Measurements from ENCODE around the gene NATD1.

Gene NATD1

DNA sequence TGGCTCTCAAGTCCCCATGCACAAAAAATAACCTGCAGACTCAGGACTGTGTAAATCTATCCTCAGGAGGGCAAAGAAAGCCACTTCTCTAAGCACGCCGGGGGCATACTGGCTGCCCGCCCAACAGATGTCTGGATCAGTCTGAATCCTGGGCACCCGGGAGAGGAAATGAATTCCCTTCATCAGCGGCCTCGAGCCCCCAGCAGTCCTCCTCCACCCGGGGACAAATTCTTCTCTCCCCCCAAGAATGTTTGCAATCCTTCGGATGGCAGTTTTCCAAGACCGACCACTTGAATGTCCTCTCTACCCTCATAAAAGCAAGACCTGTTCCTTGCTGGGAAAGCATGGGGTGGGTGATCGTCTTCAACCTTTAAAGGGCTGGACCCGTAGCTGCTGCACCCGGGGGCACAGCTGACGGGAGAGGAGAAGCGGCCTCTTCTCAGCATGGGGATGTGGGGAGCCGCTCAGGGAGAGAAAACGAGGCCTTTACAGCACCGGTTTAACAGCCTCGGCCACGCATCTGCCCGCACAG is 21.9 kb upstream of the NATD1 start:
- peak; percentile 62 for DNase-seq

DNA sequence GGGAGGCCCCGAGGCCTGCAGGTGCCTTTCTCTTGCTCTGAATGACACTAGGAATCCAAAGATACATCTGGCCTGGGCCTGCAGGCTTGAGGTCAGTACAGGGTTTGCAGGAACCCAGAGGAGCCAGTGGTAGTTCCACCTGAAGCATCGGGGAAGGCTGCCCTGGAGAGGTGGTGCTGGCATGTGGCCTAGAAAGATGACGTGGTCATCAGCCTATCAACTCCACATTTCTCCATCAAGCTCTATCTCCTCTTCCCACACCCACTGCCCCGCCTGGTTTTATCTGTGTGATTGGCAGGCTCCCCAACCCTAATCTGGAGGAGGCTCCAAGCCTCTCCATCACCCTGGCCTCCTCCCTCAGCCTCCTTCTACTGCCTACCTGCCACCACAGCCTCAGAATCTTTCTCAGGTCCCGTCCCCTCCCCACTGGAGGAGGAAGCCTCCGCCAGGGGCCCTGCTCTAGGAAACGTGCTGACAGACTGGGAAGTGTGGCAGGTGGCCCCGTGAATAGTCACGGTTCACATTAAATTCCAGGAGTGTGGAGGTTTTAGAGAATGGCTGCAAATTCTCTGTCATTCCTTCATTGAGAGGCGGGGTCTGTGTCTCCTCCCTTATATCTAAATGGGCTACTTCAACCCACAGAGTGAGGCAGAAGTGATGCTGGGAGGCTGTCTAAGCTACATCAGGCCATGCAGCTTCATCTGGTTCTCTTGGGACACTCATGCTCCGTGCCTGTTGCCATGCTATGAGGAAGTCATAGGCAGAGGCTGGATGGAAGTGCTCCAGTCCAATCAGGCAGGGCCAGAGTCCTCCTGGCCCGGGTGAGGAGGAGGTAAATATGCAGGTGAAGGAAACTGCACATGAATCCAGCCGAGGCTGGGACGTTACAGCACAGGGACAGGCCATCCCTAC is 19.9 kb upstream of the NATD1 start:
- no peak for DNase-seq

DNA sequence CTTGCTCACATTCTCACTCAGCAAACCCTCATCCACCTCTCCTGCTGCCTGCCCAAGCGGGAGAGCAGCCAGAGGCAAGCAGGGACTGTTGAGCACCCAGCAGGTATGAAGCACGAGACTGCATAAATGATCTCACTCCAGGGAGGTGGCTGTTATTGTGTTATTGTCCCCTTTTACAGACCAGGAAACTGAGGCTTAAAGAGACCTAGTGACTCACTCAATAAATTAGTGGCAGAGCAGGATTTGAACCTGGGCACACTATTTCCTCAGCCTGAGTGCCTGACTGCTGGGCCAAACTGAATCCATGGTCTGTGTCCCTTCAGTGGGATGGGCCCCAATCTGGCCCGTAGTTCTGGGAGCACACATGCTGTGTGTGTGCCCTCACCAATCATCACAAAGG is 19.0 kb upstream of the NATD1 start:
- no peak for DNase-seq

DNA sequence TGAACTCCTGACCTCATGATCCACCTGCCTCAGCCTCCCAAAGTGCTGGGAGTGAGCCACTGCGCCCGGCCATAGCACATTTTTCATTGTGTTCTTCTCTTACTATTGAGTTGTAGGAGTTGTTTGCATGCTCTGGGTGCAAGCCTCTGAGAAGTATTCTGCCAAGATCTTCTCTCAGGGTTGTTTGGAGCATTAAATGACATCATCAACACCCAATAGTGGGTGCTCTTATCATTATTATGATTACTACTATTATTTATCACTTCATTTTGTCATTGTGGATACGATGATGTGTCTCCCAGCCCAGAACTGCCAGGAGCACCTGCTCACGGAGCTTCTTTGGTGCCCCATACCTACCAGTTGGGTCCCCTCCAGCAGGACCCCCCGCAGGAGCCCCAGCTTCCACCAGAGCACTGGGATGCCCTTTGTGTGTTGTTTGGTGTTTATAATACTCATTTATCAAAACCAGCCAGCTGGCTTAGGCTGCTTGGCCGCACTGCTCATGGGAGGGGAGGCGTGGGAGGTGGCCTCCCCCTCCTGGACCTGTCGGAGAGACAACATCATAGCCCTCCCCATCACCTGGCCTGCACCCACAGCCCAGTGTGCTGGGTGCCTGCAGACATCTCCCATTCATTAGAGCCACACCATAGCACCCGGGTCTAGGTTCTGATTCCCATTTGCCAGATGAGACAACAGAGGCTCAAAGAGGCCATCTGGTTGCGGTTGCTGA is 18.4 kb upstream of the NATD1 start:
- no peak for DNase-seq

DNA sequence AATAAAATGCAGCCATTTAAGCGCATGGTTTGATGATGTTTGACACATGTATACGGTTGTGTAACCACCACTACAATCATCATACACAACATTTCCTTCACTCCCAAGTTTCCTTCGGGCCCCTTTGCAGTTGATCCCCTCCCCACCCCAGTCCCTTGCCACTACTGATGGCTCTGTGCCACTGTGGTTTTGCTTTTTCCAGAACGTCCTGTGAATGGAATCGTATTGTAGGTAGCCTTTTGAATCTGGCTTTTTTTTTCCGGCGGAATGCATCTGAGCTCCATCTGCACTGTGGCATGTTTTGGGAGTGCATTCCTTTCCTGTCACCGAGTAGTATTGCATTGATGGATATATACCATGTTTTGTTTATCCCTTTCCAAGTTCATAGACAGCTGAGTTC is 16.2 kb upstream of the NATD1 start:
- peak; percentile 55 for DNase-seq

DNA sequence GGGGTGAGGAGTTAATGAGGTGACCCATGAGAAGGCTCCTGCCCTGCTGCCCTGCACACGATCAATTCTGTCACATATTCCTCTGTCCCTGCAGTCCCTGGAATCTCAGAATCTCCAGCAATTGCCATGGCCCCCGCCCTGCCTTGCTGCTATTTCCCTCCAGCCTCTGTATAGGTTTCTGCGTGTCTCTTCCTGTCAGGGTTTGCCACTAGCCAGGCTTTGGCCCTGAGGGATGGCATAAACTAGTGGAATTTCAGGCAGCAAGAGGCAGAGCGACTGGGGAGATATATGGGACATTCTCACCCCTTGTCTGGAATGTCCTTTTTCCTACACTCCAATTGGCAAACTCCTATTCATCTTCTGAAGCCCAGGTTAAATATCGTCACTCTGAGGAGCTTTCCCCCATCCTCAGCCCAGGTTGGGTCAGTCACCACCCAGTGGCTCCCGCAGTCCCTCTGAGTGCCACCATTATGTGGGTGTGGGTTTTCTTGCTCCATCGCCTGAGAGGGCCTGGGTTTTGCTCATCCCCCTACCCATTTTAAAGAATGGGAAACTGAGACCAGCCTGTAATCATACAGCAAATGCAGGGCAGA is 15.5 kb upstream of the NATD1 start:
- DNase-seq, result no peak

DNA sequence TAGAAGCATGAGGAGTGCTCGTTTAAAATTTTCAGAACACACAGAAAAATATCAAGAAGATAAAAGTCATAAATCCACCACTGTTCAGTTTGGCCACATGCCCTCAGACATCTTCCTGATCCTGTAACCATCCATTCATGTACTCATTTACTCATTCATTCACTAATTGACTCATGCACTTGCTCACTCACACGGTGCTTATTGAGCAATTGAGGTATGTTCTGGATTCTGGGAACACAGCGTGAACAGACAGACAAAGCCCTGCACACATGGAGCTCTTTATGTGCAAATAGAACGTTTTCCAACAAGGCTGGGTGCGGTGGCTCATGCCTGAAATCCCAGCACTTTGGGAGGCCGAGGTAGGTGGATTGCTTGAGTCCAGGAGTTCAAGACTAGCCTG is 10.2 kb upstream of the NATD1 start:
- peak; percentile 58 for DNase-seq

DNA sequence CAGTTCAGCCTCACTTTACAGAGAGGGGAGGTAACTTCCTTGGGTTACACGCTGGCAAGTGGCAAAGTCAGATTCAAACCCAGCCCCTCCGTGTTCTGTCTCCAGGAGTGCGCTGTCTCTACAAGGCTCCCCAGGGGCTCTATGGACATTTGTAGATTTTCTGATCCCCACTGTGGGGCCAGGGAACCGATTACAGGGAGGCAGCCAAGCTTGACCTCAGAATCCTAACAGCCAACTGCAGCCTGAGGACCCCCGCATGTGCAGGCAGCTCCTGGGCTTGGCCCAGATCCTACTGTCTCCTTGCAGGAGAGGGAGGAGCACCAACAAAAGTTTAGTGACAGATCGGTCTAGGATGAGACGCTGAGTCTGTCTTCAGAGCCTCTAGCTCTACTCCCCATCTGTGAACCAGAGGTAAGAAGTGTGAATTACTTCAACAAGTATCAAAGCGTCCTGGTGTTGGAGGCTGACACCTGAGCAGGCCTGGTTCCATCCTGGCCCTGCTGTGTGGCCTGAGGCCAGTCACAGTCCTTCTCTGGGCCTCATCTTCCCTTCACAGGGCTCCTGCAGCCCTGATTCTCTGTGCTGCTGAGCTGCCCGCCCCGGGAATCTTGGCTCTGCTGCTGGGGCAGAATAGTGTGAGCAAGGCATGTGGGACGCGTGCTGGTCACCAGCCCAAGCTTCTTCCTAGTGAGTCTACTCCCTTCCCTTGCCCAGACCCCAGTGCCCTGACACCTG is 9.2 kb upstream of the NATD1 start:
- DNase-seq, result no peak

DNA sequence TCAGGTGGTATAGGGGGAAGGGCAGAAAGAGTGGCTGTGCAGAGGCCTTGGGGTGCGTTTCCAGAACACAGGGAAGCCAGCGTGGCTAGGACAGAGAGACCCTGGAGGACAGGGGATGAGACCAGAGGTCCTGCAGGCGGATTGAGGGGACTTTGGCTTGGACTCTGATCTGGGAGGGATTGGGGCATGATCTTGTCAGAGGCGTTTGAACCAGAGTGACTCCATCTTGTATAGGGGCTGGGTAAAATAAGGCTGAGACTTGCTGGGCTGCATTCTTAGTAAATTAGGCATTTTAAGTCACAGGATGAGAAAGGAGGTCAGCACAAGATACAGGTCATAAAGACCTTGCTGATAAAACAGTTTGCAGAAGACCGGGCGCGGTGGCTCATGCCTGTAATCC is 5.4 kb upstream of the NATD1 start:
- no peak for DNase-seq

DNA sequence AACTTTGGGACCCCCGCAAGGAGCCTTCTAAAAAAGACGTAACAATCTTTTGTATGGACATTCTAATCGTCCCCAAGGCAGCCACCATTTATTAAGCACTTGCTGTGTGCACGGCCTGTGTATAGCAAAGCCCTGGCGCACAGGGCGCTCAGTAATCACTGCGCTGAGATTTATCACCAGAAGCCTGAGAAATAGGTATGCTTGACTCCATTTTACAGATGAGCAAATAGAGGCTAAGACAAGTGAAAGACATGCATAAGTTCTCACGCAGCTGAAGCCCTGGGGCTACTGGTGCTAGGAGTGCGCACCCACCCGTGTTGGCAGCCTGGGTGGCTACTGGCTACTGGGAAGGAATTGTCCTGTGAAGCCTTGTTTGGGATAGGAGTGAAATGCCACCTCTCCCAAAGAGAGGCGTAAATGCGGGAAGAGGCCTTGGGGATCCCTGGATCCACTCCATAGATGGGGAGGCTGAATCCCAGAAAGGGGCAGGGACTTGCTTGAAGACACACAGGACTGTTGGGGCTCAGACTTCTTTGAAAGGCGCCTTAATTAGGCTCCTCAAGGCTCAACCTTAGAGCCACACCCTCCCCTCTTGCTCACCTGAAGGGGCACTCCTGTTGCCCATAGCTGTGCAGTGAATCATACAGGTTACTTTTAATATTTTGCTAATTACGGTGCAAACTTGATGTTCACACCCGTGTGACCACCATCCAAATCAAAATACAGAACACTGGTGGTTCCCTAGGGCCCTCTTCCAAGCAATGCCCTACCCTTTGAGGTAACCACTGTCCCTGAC is 634 bp upstream of the NATD1 start:
- DNase-seq, result no peak

DNA sequence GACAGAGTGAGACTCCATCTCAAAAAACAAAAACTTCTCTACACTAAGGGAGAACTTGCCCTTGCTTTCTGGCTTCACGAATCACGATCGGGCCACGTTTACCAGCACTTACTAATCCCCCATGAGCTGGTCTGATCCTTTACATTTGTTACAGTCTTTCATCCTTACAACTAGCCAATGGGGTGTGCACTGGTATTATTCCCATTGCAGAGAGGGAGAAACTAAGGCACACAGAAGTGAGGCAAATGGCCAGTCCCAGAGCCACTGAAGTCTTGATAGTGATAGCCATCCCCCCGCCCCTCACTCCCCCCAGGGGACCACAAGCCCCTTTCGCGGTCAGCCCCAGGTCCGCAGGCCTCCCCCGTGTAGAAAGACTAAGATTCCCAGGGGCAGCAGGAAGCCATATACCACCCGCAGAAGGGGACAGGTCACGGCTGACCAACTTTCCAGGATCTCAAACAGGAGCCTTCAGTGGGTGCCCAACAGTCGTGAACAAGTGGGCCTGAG is 868 bp downstream of the NATD1 start:
- DNase-seq, result no peak

DNA sequence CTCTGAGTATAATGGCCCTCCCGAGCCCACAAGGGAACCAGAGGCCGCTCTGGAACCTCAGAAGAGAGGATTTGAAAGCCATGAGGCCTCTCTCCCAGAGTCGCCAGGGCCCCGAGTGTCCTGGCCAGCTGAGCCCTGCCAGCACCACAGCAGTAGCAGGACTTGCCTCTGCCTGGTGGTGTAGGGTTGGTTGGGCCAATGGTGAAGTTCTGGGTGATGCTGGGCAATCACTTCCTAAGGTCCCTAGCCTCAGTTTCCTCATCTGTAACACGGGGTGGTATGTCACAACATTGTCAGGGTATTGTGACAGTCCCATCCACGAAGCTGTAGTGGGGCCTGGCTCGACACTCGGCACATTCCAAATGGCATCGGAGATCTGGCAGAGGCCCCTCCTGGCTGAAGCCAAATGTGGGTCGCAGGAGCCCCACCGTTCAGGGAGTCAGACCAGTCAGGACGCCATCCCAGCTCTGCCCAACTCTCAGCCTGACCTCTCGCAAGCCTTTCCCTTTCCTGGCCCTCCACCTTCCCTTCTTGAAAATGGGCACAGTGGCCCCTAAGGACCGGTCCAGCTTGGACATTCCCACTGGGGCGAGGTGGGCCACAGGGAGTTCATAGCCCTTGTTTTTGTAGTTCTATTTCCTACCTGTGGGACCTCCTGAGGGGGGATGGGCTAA is 1.7 kb downstream of the NATD1 start:
- DNase-seq, result no peak

DNA sequence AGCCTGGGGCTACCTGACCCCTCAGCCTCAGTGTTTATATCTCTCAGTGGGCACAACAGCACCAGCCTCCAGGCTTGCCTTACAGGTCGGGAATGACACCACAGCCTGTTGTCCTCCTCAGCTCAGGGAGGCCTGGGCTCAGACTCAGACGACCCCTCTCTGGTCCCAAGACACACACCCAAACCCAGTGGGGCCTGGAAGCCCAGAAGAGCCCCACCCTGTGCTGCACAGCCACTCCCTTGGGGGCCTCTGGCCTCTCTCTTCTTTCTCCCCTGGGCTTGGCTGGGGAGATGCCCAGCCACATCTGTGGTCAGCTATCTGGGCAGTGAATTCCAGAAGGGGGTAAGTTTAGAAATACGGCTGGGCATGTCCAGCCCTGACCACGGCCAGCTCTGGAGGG is 2.4 kb downstream of the NATD1 start:
- no peak for DNase-seq

DNA sequence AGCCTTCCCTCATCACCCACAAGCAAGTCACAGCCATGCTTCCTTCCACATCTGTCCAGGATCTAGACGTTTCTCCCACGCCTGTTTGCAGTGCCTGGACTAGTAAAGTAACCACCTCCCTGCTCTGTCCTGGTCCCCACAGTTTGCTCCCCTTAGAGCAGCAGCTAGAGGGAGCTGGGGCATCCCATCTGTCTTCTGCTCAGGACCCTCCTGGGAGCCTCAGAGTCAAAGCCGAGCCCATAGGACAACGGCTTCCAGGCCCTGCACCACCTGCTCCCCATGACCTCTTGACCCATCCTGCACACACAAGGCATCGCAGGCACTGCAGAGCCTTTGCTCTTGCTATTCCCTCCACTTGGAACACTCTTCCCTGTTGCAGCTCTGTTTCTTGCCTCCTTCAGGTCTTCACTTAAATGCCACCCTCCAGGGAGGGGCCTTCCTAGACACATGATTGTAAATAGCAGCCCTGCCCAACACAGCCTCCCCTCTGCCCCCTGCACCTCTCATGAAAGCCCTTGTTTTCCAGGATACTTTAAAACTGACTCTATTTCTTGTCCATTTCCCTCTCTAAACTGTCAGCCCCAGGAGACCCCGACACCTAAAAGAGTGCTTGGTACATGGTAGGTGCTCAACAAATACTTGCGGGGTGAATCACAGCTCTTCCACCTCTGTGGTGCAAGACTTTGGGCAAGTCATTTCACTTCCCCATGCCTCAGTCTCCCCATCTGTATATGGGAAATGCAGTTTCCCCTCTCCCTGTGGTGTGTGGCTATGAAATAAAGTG is 3.1 kb downstream of the NATD1 start:
- DNase-seq, result no peak

DNA sequence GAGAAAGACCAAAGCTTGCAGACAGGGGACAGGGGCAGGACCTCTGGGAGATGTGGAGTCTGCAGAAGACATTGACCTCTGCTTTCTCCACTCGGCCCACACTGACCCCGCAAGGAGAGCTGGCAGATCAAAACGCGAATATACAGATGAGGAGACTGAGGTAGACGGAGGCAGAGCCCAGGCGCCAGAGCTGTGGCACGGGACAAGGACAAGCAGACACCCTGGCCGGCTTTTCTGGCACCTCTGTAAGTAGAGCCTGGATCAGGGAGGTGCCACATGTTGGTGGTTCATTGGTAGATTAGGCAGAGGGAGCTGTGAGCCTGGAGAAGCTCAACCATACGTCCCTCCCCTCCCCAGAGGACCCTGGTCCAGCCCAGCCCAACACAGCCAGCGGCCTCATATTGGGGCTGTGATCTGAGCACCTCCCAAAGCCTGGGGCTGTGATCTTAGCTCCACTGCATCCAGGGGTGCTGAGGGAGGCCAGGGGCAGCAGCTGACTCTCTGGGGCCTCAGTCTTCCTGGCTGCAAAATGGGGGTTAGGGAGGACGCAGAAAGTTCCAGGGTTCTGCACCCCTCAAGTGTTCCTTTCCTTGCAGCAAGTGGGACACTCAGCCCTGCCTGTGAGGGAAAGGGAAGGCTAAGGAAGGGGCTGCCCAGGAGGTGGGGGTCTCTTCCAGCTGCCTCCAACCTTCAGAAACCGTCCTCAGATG is 4.0 kb downstream of the NATD1 start:
- DNase-seq, result no peak

DNA sequence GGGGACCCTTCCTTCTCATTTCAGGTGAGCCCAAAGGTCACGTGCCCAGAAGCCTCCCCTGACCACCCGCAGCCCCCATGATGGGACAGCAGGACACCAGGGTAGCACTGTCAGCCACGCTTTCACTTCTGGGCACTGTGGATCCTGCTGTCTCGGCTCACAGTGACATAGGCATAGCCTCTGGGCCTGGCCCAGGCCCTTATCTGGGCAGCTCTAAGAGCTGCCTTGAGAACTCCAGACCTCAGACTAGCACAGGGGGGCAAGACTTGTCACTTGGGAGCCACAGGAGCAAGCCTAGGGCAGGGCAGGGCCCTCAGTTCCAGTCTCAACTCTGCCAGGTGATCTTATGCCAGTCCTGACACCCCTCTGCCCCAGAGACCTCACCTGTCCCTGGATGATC is 4.7 kb downstream of the NATD1 start:
- no peak for DNase-seq

DNA sequence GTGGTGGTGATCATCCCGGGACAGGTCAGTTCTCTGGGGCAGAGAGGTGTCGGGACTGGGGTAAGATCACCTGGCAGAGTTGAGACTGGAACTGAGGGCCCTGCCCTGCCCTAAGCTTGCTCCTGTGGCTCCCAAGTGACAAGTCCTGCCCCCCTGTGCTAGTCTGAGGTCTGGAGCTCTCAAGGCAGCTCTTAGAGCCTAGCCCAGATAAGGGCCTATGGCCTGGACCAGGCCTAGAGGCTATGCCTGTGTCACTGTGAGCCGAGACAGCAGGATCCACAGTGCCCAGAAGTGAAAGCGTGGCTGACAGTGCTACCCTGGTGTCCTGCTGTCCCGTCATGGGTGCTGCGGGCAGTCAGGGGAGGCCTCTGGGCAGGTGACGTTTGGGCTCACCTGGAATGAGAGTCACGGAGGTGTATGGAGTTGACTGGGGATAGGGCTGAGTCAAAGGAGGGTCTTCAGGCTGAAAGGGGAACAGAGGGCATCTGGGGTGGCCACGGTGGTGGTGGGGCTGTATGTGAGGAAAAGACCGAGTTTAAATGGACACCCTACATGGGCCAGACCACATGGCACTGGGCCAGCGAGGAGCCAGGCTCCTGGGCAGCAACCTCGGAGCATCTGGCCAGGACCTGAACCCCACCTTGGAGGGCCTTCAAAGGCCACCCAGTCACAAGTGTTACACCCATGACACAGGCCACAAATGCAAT is 5.5 kb downstream of the NATD1 start:
- DNase-seq, result no peak

DNA sequence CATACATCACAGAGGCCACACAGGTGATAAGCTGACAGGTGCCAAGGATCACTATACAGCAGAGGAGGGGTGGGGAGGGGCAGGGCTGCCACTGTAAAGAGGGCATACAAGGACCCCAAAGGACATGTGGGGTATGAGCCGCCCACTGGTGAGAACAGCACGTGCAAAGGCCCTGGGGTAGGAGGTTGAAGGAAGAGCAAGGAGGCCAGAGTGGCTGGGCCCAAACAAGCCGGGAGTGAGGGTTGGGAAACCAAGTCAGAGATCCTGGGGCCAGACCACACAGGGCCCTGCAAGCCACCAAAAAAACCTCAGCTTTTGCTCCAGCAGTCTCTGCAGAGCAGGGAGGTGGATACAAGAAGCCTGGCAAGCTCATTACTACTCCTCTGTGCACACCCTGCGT is 6.5 kb downstream of the NATD1 start:
- no peak for DNase-seq

DNA sequence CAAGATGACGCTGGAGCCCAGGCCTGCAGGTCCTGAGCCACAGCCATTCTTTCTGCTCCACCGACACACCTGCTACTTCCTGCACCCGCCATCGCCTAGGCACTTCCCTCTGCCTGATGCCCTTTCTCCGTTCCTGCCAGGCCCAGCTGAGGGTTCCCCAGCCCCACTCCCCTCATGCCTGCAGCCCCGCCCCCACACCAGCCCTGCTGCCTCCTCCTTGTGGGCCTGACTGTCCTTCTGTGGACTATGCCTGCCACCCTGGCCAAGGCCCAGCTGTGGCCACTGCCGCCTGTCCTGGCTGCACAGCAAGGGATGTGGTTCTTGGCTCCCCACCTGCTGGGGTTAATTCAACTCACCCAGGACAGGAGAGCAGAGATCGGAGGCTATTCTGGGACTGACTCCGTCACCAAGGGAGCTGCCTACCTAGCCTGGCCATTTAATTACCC is 7.5 kb downstream of the NATD1 start:
- no peak for DNase-seq
